Stomach (tissue), 4 donors: ENCODE data around the gene OR2A2.

Experiments used
- POLR2A ChIP-seq, 4 donors: fragments of 450-650 bp; IDR thresholded peaks; one replicate each; pipeline ENCODE4 v1.6.1; 2016; ENCODE audit warnings: antibody characterized with exemption in 4 of 4, control low read depth in 2 of 4, mild to moderate bottlenecking in 1 of 4, moderate library complexity in 1 of 4
- TF ChIP-seq, protein P1 (sequence below), 7 experiments: fragments of 450-650 bp in 4 of 7; fragments of 200-600 bp in 3 of 7; sonication (generic) in 3 of 7; IDR thresholded peaks; one replicate each; pipeline ENCODE4 v1.5.1; 2016 to 2019; ENCODE audit warnings: antibody characterized with exemption in 7 of 7, control low read depth in 2 of 7, mild to moderate bottlenecking in 1 of 7

DNA sequence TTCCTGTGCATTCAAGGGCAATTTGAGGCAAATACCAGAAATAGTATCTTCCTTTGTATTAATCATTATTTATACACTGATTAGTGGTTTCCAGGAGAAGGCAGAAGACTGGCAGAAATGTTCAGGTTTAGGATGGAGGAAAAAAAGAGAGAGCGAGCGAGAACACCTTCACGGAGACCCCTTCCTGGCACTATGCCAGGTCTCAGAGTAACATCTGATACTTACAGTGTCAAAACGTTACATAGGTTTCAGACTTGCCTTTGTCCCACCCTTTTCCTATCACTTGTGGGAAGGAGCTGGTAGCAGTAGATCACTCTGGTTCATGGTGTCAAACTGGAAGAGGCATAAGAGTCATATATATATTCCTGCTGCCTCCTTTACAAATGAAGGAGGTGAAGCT is 22.7 kb upstream of the OR2A2 start:
- TF ChIP-seq, protein P1, sequence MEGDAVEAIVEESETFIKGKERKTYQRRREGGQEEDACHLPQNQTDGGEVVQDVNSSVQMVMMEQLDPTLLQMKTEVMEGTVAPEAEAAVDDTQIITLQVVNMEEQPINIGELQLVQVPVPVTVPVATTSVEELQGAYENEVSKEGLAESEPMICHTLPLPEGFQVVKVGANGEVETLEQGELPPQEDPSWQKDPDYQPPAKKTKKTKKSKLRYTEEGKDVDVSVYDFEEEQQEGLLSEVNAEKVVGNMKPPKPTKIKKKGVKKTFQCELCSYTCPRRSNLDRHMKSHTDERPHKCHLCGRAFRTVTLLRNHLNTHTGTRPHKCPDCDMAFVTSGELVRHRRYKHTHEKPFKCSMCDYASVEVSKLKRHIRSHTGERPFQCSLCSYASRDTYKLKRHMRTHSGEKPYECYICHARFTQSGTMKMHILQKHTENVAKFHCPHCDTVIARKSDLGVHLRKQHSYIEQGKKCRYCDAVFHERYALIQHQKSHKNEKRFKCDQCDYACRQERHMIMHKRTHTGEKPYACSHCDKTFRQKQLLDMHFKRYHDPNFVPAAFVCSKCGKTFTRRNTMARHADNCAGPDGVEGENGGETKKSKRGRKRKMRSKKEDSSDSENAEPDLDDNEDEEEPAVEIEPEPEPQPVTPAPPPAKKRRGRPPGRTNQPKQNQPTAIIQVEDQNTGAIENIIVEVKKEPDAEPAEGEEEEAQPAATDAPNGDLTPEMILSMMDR (IDR thresholded peaks at IDR 0.05), result no peak
- no peak for TF ChIP-seq POLR2A (IDR thresholded peaks at IDR 0.05)
